ENCODE measurements around the gene TMEM101.
"Not testable (repeated sequence)": the region's sequence is repeated elsewhere in the genome, so short reads cannot be mapped to it uniquely, and the experiment has no call there.

Gene TMEM101

GRCh38 chr17:44023545-44024270 is 8.9 kb upstream of the TMEM101 start:
- DNase-seq (ENCODE audit: low read depth) = no peak
- H3K4me3 ChIP-seq (ENCODE audit: low read depth, low read length) = no peak overlapping the region
- no peak for TF ChIP-seq CTCF (IDR thresholded peaks at IDR 0.05; ENCODE audit: insufficient read depth, low read depth, low read length, missing control alignments)

GRCh38 chr17:44022246-44022645 is 7.5 kb upstream of the TMEM101 start:
- TF ChIP-seq CTCF (IDR thresholded peaks at IDR 0.05; ENCODE audit: insufficient read depth, low read depth, low read length, missing control alignments) = no peak
- H3K4me3 ChIP-seq (ENCODE audit: low read depth, low read length) = no peak overlapping the region
- no peak for DNase-seq (ENCODE audit: low read depth)

DNA sequence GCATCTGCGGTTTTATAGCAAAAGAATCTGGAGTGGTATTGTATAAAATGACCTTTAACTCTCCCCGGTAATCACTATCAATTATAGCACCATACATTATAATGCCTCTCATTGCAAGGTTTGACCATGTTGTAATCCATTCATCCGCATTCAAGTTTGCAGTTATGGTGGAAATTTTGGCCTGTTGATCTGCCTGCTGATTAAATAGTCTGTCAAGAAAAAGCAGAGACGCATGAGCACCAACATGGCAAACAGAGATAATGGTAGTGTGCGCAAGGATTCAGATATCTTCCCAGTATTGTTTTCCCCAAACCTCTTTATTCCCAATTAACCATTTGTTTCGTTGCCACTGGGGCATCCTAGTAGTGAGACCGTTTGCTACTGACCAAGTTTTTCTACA is 6.5 kb upstream of the TMEM101 start:
- DNase-seq (ENCODE audit: low read depth); H3K4me3 ChIP-seq (ENCODE audit: low read depth, low read length): not testable (repeated sequence)

- no peak for TF ChIP-seq CTCF (IDR thresholded peaks at IDR 0.05; ENCODE audit: insufficient read depth, low read depth, low read length, missing control alignments)
Measured at GRCh38 chr17:44014133-44014436, 678 bp downstream of the TMEM101 start.

DNA sequence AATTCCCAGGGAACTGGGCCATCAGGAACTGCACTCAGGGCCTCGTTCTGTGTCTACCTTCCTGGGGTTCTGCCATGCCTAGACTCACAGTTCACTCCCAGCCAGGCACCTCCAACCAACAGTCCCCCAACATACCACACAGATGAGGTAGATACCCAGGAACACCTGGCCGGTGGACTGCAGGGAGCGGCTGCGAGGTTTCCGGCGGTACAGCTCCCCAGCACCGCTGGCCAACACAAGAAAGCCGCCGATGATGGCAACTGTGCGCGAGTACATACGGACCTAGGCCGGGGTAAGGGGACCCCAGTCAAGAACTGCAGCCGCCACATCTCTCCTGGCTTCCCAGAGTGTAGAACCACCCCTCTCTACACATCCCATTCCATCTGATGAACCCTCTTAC is 1.9 kb downstream of the TMEM101 start:
- no peak overlapping the region for H3K4me3 ChIP-seq (ENCODE audit: low read depth, low read length)
- TF ChIP-seq CTCF (IDR thresholded peaks at IDR 0.05; ENCODE audit: insufficient read depth, low read depth, low read length, missing control alignments) = no peak
- no peak for DNase-seq (ENCODE audit: low read depth)

More at GRCh38 chr17:44014133-44014436, 678 bp downstream of the TMEM101 start:
- H3K4me3 ChIP-seq (ENCODE audit: low read depth, low read length) = peak overlapping the region; percentile 78
- no peak for DNase-seq (ENCODE audit: low read depth)

- no peak for DNase-seq (ENCODE audit: low read depth)
- no peak overlapping the region for H3K4me3 ChIP-seq (ENCODE audit: low read depth, low read length)
- TF ChIP-seq CTCF (IDR thresholded peaks at IDR 0.05; ENCODE audit: insufficient read depth, low read depth, low read length, missing control alignments) = no peak
Measured at GRCh38 chr17:44012391-44012790, 2.4 kb downstream of the TMEM101 start.

- no peak for TF ChIP-seq CTCF (IDR thresholded peaks at IDR 0.05; ENCODE audit: insufficient read depth, low read depth, low read length, missing control alignments)
- DNase-seq (ENCODE audit: low read depth) = no peak
Measured at GRCh38 chr17:44011876-44012275, 2.9 kb downstream of the TMEM101 start.

More at GRCh38 chr17:44011876-44012275, 2.9 kb downstream of the TMEM101 start:
- H3K4me3 ChIP-seq (ENCODE audit: low read depth, low read length) = no peak overlapping the region
